T-cell (primary cell): ENCODE data around the gene EREG. TPM values are rescaled to one million over a fixed set of nuclear protein-coding genes. Genes with fewer than 3 reads are reported as not detected.

Experiments used
- ATAC-seq, 4 experiments: fragments of 200-7000 bp in 3 of 4; fragments of 150-1000 bp in 1 of 4; cut with Tn5 transposase; replicated peaks in 1 of 4; 1 replicate in 3 of 4; 2 replicates in 1 of 4; pipeline ENCODE4 v1.10.0; 2021; ENCODE audit warnings: moderate library complexity in 3 of 4, mild to moderate bottlenecking in 2 of 4, moderate number of reproducible peaks in 1 of 4
- CTCF ChIA-PET, 2 donors: fragments of 300-600 bp; sonication (Branson Sonifier 250); formaldehyde crosslinking; loops; one replicate each; lab custom pipeline; 2022; ENCODE audit warnings: antibody characterized with exemption in 2 of 2; lab: Charles Lee
- POLR2A ChIA-PET, 2 donors: fragments of 300-600 bp; sonication (Branson Sonifier 250); formaldehyde crosslinking; loops; one replicate each; lab custom pipeline; 2022; ENCODE audit warnings: antibody characterized with exemption in 2 of 2; lab: Charles Lee
- DNase-seq, 35 experiments: peaks; one replicate each; pipeline versions ENCODE4 v3.0.0 to v3.0.0-alpha.2; 2013 to 2023
- H3K27ac ChIP-seq: one replicate; pipeline ENCODE4 v1.5.1; 2013; ENCODE audit warnings: low read length
- H3K27me3 ChIP-seq, 2 experiments: replicated peaks in 1 of 2; 1 replicate in 1 of 2; 2 replicates in 1 of 2; pipeline versions ENCODE4 v1.6.1 to v1.7.0; 2013; ENCODE audit warnings: low read length in 1 of 2, mixed read lengths in 1 of 2; ENCODE audit not compliant: control insufficient read depth in 2 of 2, insufficient read depth in 2 of 2; ENCODE audit errors: extremely low read depth in 1 of 2
- H3K36me3 ChIP-seq, 2 donors: 1 replicate in 1 of 2; 2 replicates in 1 of 2; pipeline versions ENCODE4 v1.6.1 to v1.7.0; 2013; ENCODE audit warnings: low read length in 1 of 2; ENCODE audit not compliant: control insufficient read depth in 2 of 2, insufficient read depth in 1 of 2; ENCODE audit errors: extremely low read depth in 1 of 2
- H3K4me1 ChIP-seq, 2 experiments: 1 replicate in 1 of 2; 2 replicates in 1 of 2; pipeline versions ENCODE4 v1.6.1 to v1.7.0; 2013; ENCODE audit warnings: low read length in 2 of 2, mixed read lengths in 1 of 2; ENCODE audit not compliant: insufficient read depth in 2 of 2, control insufficient read depth in 1 of 2; ENCODE audit errors: extremely low read depth in 1 of 2
- H3K4me3 ChIP-seq, 2 donors: 1 replicate in 1 of 2; 2 replicates in 1 of 2; pipeline versions ENCODE4 v1.5.1 to v1.7.0; 2013; ENCODE audit warnings: mild to moderate bottlenecking in 2 of 2, low read length in 1 of 2, moderate library complexity in 1 of 2; ENCODE audit not compliant: control insufficient read depth in 1 of 2; ENCODE audit errors: extremely low read depth in 1 of 2
- H3K9me3 ChIP-seq: 2 replicates; pipeline ENCODE4 v1.7.0; 2013
- H3K27ac Mint-ChIP-seq, 2 donors: one replicate each; pipeline ENCODE4 v1.8.0; 2020 to 2021; ENCODE audit warnings: mild to moderate bottlenecking in 2 of 2, mixed read lengths in 2 of 2
- H3K27me3 Mint-ChIP-seq, 2 donors: one replicate each; pipeline ENCODE4 v1.8.0; 2021 to 2022; ENCODE audit warnings: mixed read lengths in 2 of 2
- H3K36me3 Mint-ChIP-seq: one replicate; pipeline ENCODE4 v1.8.0; 2021; ENCODE audit warnings: mixed read lengths
- H3K4me1 Mint-ChIP-seq, 3 donors: one replicate each; pipeline ENCODE4 v1.8.0; 2020 to 2022; ENCODE audit warnings: mixed read lengths in 3 of 3, mild to moderate bottlenecking in 1 of 3
- H3K4me3 Mint-ChIP-seq, 3 donors: one replicate each; pipeline ENCODE4 v1.8.0; 2020 to 2022; ENCODE audit warnings: mild to moderate bottlenecking in 3 of 3, mixed read lengths in 3 of 3, moderate library complexity in 3 of 3
- H3K9me3 Mint-ChIP-seq, 3 donors: one replicate each; pipeline ENCODE4 v1.8.0; 2020 to 2022; ENCODE audit warnings: mixed read lengths in 3 of 3
- WGBS: methylation state at CpG from one replicate; pipeline ENCODE4 v1.1.5; 2013; ENCODE audit warnings: missing lambda C conversion rate; ENCODE audit not compliant: insufficient coverage; 5-methylcytosine and 5-hydroxymethylcytosine counted together
- total RNA-seq, 35 experiments: library from RNA in 6 of 35; stranded (reverse) in 6 of 35; fragments of 120-200 nt in 1 of 35; gene quantifications; one replicate each; pipeline versions ENCODE4 v1.2.1 to v1.2.4 and lab custom pipeline; 2013 to 2026

Gene EREG
- total RNA-seq, 5 donors from 2014 or later (not counting 1 experiment from before 2014, with no cell fraction given) = 0.16 to 1.5 (median 0.44) TPM

GRCh38 chr4:74327762-74328161, 37.2 kb upstream of the EREG start:
- no peak for ATAC-seq
- H3K27ac Mint-ChIP-seq = no peak overlapping the region
- DNase-seq = no peak
- POLR2A ChIA-PET = no interaction called here
- H3K4me1 Mint-ChIP-seq = no peaks in the 10 kb centered on the region
- H3K9me3 Mint-ChIP-seq = no peaks in the 10 kb centered on the region
- Histone ChIP-seq H3K9me3 (no peaks in the 10 kb centered on the region), H3K36me3 (no peaks in the 10 kb centered on the region), H3K27ac (no peak overlapping the region), H3K4me1 (no peaks in the 10 kb centered on the region), H3K27me3 (no peaks in the 10 kb centered on the region), H3K4me3 (no peak overlapping the region)
- 100% methylated on average over 1 of the region's 3 CpGs for WGBS
- H3K36me3 Mint-ChIP-seq = no peaks in the 10 kb centered on the region
- no peak overlapping the region for H3K4me3 Mint-ChIP-seq
- CTCF ChIA-PET = interaction anchor here in 1 of 2 donors (0.7 kb wide), 1 partner anchor 8 kb away, joined by 3 read pairs; no protein-coding TSS in a partner anchor
- H3K27me3 Mint-ChIP-seq = peaks cover 3 to 15% of the 10 kb centered on the region in 2 donors

- Mint-ChIP-seq H3K4me1 (no peaks in the 10 kb centered on the region), H3K36me3 (no peaks in the 10 kb centered on the region), H3K4me3 (no peak overlapping the region), H3K27me3 (peaks cover 3 to 14% of the 10 kb centered on the region in 2 donors), H3K9me3 (no peaks in the 10 kb centered on the region), H3K27ac (no peak overlapping the region)
- H3K4me1 ChIP-seq = no peaks in the 10 kb centered on the region
- POLR2A ChIA-PET = interaction anchor here in 1 of 2 donors (0.6 to 0.7 kb wide), 2 partner anchors 9 to 24 kb away, joined by 3 to 4 read pairs; no protein-coding TSS in a partner anchor
- H3K27ac ChIP-seq = no peak overlapping the region
- H3K36me3 ChIP-seq = no peaks in the 10 kb centered on the region
- H3K9me3 ChIP-seq = no peaks in the 10 kb centered on the region
- CTCF ChIA-PET = interaction anchor here in 1 of 2 donors (0.6 kb wide), 1 partner anchor 505 kb away, joined by 5 read pairs; no protein-coding TSS in a partner anchor
- WGBS = 71% methylated on average over 1 of the region's 1 CpG
- no peak overlapping the region for H3K4me3 ChIP-seq
- no peak for DNase-seq
- H3K27me3 ChIP-seq = no peaks in the 10 kb centered on the region
- ATAC-seq = no peak
These were observed 36.4 kb upstream of the EREG start for GRCh38 chr4:74328501-74328900.

- no peak overlapping the region for H3K27ac ChIP-seq
- no peaks in the 10 kb centered on the region for H3K36me3 ChIP-seq
- no peaks in the 10 kb centered on the region for H3K4me1 ChIP-seq
- Mint-ChIP-seq H3K4me1 (no peaks in the 10 kb centered on the region), H3K4me3 (no peak overlapping the region), H3K9me3 (no peaks in the 10 kb centered on the region), H3K36me3 (no peaks in the 10 kb centered on the region), H3K27me3 (peaks cover 0 to 12% of the 10 kb centered on the region in 2 donors), H3K27ac (no peak overlapping the region)
- H3K27me3 ChIP-seq = peaks cover 0 to 5% of the 10 kb centered on the region in 2 experiments
- H3K9me3 ChIP-seq = no peaks in the 10 kb centered on the region
- CTCF ChIA-PET = no interaction called here
- DNase-seq (no peak), ATAC-seq (no peak)
- POLR2A ChIA-PET = no interaction called here
- no peak overlapping the region for H3K4me3 ChIP-seq
These were observed 35.6 kb upstream of the EREG start for GRCh38 chr4:74329307-74329706.

GRCh38 chr4:74330295-74330750, 34.6 kb upstream of the EREG start:
- H3K27me3 ChIP-seq = peaks cover 0 to 9% of the 10 kb centered on the region in 2 experiments
- no peak overlapping the region for H3K4me3 ChIP-seq
- ChIA-PET POLR2A (no interaction called here), CTCF (no interaction called here)
- H3K4me1 ChIP-seq = no peaks in the 10 kb centered on the region
- H3K36me3 ChIP-seq = no peaks in the 10 kb centered on the region
- no peaks in the 10 kb centered on the region for H3K4me1 Mint-ChIP-seq
- no peaks in the 10 kb centered on the region for H3K36me3 Mint-ChIP-seq
- no peak for DNase-seq
- H3K9me3 Mint-ChIP-seq = no peaks in the 10 kb centered on the region
- H3K9me3 ChIP-seq = no peaks in the 10 kb centered on the region
- no peak for ATAC-seq
- H3K27ac Mint-ChIP-seq = no peak overlapping the region
- H3K4me3 Mint-ChIP-seq = no peak overlapping the region
- no CpG with 5 or more reads among the region's 9 CpGs for WGBS
- H3K27me3 Mint-ChIP-seq = peaks cover 0 to 13% of the 10 kb centered on the region in 2 donors
- no peak overlapping the region for H3K27ac ChIP-seq

- peaks cover 0 to 9% of the 10 kb centered on the region in 2 experiments for H3K27me3 ChIP-seq
- no CpG with 5 or more reads among the region's 2 CpGs for WGBS
- Mint-ChIP-seq H3K27me3 (peaks cover 0 to 13% of the 10 kb centered on the region in 2 donors), H3K36me3 (no peaks in the 10 kb centered on the region), H3K4me1 (no peaks in the 10 kb centered on the region), H3K27ac (no peak overlapping the region), H3K4me3 (no peak overlapping the region), H3K9me3 (no peaks in the 10 kb centered on the region)
- ChIA-PET CTCF (no interaction called here), POLR2A (no interaction called here)
- ATAC-seq = no peak
- no peak overlapping the region for H3K4me3 ChIP-seq
- H3K4me1 ChIP-seq = no peaks in the 10 kb centered on the region
- H3K36me3 ChIP-seq = no peaks in the 10 kb centered on the region
- H3K9me3 ChIP-seq = no peaks in the 10 kb centered on the region
- DNase-seq = no peak
- no peak overlapping the region for H3K27ac ChIP-seq
These were observed 33.7 kb upstream of the EREG start for GRCh38 chr4:74331252-74331651.

- no peaks in the 10 kb centered on the region for H3K9me3 Mint-ChIP-seq
- H3K4me1 Mint-ChIP-seq = no peaks in the 10 kb centered on the region
- Histone ChIP-seq H3K27ac (no peak overlapping the region), H3K4me1 (no peaks in the 10 kb centered on the region), H3K4me3 (no peak overlapping the region), H3K27me3 (peaks cover 0 to 9% of the 10 kb centered on the region in 2 experiments), H3K36me3 (no peaks in the 10 kb centered on the region), H3K9me3 (no peaks in the 10 kb centered on the region)
- no peak overlapping the region for H3K27ac Mint-ChIP-seq
- no peak for DNase-seq
- no peaks in the 10 kb centered on the region for H3K36me3 Mint-ChIP-seq
- ChIA-PET CTCF (no interaction called here), POLR2A (no interaction called here)
- H3K4me3 Mint-ChIP-seq = no peak overlapping the region
- ATAC-seq = no peak
- peaks cover 0 to 13% of the 10 kb centered on the region in 2 donors for H3K27me3 Mint-ChIP-seq
These were observed 33.0 kb upstream of the EREG start for GRCh38 chr4:74331944-74332343.

GRCh38 chr4:74334636-74335035, 30.3 kb upstream of the EREG start:
- Histone ChIP-seq H3K4me1 (no peaks in the 10 kb centered on the region), H3K27me3 (peaks cover 0 to 9% of the 10 kb centered on the region in 2 experiments), H3K36me3 (no peaks in the 10 kb centered on the region), H3K9me3 (no peaks in the 10 kb centered on the region), H3K4me3 (no peak overlapping the region), H3K27ac (no peak overlapping the region)
- DNase-seq (no peak), ATAC-seq (no peak)
- no peak overlapping the region for H3K4me3 Mint-ChIP-seq
- no peak overlapping the region for H3K27ac Mint-ChIP-seq
- ChIA-PET POLR2A (no interaction called here), CTCF (interaction anchor here in 1 of 2 donors (0.5 kb wide), 1 partner anchor 19 kb away, joined by 3 read pairs; no protein-coding TSS in a partner anchor)
- 68% methylated on average over 3 of the region's 7 CpGs for WGBS
- H3K36me3 Mint-ChIP-seq = no peaks in the 10 kb centered on the region
- H3K4me1 Mint-ChIP-seq = no peaks in the 10 kb centered on the region
- peaks cover 0 to 6% of the 10 kb centered on the region in 2 donors for H3K27me3 Mint-ChIP-seq
- H3K9me3 Mint-ChIP-seq = no peaks in the 10 kb centered on the region
